Renal cortex interstitium (tissue), 11 donors: ENCODE measurements around the gene WDR45B. TPM values are rescaled to one million over a fixed set of nuclear protein-coding genes. Genes with fewer than 3 reads are reported as not detected.

Source experiments
- DNase-seq, 11 donors: peaks; one replicate each; pipeline ENCODE4 v3.0.0-alpha.2; 2013; ENCODE audit warnings: low read depth in 9 of 11, low spot score in 4 of 11; ENCODE audit errors: extremely low read depth in 1 of 11
- polyA plus RNA-seq, 3 donors: library from polyadenylated mRNA; unstranded; fragments of 120-200 nt; gene quantifications; one replicate each; pipeline ENCODE4 v1.2.1, GENCODE V29; 2013; ENCODE audit not compliant: insufficient read length in 3 of 3

Gene WDR45B
- polyA plus RNA-seq, 3 donors, result 91.4 to 99.4 (median 95.9) TPM

DNA sequence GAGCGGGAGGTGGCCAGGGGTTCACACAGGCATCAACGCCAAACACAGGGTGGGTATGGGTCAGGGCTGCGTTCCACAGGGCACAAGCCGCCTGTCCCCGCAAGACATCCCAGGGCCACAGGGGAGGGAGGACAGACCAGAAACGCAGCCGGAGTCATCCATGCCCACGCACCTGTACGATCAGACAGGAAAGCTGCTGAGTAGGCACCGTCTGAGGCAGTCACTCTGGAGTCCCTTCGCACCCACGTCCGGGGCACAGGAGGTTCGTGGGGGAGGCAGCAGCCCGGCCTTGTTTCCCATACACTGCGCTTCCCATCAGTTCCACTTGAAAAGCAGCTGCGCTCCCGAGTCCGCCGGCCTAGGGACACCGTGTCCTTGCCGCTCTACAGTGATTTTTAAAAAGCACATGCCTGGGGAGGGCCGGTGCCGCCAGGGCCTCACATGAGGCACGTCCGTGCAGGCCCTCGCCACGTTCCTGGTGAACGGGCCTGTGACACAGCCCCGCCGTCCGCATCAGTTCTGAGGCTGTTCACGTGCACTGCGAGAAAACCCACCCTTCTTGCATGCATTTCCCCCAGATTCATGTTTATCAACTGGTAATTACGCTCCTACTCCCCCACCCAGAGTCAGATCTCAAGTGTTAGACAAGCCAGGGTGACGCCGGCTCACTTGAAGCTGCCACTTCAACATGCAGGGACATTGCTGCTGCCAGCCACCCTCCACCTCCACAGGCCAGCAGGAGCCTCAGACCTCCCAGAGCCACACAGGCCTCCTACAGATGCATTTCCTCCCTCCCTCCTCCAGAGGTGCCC lies 34.8 kb downstream of the WDR45B start:
- no peak for DNase-seq

- DNase-seq, result peak in 1 of 11 donors; percentile 31
Measured at GRCh38 chr17:82611140-82612058, 36.8 kb downstream of the WDR45B start.

DNA sequence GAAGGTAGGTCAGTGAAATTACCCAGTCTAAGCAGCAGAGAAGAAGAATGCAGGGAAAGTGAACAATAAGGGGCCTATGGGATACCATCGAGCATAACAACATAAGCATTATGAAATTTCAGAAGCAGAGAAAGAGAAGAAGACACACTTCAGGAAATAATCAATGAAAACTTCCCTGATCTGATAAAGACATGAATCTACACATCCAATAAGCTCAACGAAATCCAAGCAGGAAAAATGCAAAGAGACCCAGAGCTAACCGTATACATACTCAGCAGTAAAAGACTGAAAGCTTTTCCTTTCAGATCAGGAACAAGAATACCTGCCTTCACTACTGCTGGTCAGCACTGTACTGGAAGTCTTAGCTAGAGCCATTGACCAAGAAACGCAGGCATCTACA lies 38.6 kb downstream of the WDR45B start:
- no peak for DNase-seq

DNA sequence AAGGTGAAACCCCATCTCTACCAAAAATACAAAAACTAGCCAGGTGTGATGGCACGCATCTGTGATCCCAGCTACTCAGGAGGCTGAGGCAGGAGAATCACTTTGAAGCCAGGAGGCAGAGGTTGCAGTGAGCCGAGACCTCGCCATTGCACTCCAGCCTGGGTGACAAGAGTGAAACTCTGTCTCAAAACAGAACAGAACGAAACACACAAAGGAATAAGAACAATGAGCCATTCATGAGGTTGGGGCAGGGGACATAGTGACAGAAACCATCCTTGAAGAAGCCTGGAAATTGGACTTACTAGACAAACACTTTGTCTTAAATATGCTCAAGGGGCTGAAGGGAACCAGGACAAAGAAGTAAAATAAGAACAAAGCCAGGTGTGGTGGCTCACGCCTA lies 39.4 kb downstream of the WDR45B start:
- no peak for DNase-seq

DNA sequence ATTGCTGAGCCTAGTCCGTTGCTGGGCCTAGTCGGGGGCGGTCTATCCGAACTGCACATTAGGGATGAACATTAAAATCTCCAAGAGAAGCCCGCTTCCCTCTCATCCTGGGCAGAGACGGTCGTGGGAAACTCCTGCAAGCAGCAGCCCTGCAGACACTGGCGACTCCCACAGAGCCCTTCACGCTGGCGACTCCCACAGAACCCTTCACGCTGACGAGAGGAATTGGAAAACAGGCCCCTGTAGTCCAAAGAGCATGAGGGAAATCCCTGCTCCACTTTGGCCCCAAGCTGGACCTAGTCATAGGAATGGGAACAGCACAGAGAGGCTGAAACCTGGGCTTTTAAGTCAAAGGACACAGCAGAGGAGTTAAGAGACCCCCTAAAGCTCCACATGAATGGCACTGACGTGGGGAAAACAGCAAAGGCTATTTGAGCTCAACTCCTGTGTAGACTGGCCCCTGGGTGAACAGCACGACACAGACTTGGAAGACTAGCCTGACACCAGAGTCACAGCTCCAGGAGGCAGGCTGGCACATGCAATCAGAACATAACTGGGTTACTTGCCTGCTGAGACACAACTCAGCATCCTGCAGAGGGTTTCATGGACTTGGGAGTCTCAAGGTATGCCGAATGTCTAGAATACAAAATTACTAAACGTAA lies 42.2 kb downstream of the WDR45B start:
- DNase-seq, result no peak

- DNase-seq, result no peak
Measured at GRCh38 chr17:82604532-82604931, 43.7 kb downstream of the WDR45B start.

GRCh38 chr17:82603981-82604448 lies 44.2 kb downstream of the WDR45B start:
- peak in 5 of 11 donors; percentile 40 to 80 (median 52) for DNase-seq

DNA sequence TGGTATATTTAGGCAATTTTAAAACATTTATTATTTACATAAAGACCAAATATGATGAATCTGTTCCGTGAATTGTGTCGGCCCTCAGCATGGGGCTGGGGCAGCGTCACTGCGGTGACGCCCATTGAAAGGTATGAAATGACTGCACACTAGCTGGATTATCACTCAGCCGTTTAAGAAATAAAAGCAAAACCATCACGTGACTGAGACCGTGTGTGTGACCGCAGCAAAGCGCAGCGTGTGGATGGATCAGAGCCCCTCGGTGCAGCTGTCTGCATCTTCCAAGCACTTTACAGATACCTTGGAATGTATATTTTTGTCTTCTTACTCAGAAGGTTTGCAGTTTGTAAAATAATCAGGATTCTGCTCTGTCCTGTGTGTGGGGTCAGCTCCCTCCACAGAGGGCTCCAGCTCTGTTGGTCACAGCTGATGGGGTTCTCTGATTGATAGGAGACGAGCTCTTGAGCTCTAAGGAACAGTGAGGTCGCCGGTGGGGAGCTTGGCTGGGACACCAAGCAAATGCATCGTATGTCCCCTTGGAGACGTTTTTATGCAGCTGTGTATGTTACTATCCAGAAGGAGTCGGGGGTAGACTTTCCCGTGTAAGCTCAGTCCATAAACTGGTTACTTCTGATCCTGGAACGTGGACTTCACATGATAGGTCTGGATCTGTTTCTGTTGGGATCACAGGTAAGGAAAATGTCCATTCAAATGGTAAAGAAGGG lies 45.1 kb downstream of the WDR45B start:
- DNase-seq, result no peak

DNA sequence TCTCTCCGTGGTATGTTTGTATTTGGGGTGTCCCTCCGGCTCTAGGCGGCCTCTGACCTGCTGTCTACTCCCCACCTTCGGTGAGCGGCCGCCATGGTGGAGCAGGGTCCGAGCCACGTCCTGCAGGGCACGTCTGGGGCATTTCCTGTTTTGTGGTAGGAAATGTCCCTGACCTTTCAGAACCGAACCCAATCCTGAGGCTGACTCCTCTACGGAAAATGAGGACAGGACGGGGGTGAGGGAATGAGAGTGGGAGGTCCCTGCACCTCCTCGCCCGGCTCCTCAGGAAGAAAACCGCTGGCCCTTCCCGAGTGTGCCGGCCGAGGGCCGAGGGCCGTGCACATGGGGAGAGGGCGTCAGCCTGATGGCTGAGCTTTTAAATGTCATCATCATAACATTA lies 45.8 kb downstream of the WDR45B start:
- no peak for DNase-seq

DNA sequence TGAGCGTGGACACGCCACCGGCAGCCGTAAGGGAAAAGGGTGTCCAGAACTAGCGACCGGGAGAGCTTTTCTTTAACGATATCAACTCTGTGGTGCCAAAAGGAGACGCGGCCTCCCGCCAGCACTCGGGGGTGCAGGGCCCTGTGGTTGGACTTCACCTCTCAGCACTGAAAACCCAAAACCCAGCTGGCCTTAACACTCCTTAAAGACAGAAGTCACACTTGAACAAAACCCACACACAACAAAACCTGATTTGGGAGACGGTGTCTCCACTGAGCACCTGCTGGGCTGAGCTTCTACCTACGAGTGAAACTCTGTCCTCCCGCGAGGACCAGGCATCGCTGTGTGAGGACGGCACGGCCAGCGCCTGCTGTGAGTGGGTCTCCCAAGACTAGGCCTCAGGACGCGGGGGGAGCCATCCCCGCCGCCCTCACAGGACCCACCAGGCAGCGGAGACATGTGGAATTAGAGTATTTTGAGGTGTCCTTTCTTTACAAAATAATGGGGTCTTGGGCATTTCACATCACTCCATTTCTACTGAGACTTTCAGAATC lies 46.7 kb downstream of the WDR45B start:
- DNase-seq, result no peak

- no peak for DNase-seq
Measured at GRCh38 chr17:82600731-82601446, 47.4 kb downstream of the WDR45B start.

DNA sequence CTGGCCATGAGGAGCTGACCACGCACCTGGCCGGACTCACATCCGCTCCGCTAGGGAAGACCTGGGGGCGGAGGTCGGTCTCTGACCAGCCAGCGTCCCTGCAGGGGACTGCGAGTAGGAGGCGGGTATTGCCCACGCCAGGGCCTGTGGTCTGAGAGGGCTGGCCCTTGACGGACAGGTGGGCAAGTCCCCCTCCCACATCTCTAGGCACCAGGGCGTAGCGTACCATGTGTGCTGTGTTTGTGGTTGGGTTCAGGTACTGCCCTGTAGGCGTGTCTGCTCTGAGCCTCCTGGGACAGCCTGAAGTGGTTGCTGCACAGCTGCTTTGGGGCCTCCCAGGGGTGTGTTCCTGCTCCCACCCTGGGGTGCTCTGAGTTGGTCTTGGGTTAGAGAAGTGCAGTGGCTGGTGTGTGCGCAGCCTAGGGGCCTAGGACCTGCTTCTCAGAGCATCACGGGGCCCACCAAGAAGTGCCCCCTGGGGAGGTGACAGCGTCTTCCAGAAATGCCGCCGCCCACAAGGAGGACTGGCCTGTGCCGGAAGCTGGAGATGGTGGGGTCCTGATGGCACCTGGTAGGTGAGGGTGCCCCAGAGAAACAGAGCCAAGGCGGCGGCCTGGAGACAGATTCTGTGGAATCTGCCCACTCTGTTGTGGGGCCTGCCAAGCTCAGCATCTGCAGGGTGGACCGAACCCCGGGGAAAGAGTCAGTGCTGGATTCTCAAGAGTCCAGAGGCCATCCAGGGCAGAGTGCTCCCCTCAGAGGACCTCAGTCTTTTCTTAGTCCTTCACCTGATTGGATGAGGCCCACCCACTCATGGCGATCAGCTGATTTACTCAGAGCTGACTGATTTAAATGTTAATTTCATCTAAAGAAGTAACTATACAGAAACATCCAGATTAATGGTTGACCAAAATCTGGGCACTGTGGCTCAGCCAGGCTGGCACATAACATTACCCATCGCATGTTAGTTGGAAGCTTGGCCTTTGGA lies 48.3 kb downstream of the WDR45B start:
- DNase-seq, result no peak

- DNase-seq, result no peak
Measured at GRCh38 chr17:82598256-82599119, 49.8 kb downstream of the WDR45B start.

DNA sequence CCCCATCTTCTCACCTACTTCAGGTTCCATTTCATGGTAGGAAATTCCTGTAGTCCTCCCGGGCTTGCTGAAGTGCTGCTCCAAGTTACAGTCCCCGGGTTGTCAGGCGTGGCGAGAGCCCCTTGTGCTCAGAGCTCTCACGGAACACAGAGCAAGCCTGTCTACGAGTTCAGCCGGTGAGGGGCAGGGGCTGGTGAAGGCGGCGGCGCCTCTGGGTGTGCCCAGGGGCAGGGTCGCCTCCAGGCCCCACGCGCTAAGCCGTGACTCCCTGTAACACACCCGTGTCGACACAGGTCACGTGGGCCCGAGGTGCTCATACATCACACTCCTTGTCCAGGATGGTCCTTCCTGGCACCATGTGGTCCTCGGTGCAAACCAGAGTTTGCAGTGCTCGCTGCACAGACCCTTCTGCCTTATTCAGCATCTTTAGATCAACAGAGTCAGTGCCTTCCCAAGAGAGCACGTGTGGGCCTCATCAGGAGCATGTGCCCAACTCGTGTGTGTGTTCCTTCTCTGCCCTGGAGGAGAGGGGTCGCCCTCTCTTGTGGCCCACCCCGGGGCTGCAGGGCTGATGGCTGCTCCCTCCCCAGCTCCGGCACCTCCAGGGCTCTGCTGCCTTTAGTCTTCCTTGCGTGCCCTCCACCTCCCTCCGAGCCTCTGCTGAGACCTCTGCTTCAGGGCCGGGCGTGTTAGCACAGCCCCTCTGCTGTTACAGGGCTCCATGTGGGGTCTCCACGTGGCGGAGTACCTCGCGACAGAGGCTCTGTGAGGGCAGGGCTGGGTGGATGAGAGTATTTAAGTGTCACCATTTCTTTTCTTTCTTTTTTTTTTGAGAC lies 51.2 kb downstream of the WDR45B start:
- DNase-seq, result no peak

DNA sequence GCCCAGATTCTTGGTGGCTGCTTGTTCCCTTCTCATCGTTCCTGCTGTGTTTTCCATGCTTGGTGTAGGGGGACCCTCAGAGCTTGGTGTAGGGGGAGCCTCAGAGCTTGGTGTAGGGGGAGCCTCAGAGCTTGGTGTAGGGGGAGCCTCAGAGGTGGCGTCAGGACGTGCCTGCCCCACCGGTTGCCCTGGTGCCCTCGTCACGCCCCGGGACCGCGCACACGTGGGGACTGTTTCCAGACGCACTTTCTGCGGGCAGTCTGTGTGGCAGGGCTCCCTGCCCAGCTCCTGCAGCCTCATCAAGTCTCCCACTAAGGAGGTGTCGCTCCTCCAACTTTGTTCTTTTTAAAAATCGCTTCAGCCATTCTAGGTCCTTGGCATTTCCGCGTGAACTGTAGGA lies 51.9 kb downstream of the WDR45B start:
- DNase-seq, result no peak
